Measurements from ENCODE around the gene ATRNL1.
"Not testable (repeated sequence)": the region's sequence is repeated elsewhere in the genome, so short reads cannot be mapped to it uniquely, and the experiment has no call there.

ATRNL1 gene

DNA sequence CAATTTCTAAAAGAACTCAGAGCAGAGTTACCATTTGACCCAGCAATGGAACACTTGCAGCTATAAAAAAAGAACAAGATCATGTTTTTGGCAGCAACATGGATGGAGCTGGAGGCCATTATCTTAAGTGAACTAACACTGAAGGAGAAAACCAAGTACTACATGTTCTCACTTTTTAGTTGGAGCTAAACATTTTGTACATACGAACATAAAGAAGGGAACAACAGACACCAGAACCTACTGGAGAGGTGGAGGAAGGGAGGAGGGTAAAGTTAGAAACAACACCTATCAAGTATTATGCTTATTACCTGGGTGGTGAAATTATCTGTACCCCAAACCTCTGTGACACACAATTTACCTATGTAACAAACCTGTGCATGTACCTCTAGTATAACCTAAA lies 329.5 kb downstream of the ATRNL1 start:
- no peak for DNase-seq (ENCODE audit: low spot score)

DNA sequence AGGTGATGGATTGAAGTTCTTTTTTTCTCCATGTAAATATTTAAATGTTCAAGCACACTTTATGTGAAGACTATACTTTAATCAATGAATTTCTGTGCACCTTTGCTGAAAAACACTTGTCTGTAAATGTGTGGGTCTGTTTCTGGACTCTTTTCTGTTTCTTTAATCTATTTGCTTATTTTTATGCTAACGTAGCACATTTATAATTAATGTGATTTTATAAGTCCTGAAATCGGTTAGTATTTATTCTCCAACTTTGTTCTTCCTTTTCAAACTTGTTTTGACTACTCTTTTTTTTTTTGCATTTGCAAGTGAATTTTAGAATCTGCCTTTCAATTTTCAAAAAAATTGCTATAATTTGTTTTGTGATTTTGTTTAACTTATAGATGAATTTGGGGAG lies 334.4 kb downstream of the ATRNL1 start:
- DNase-seq (ENCODE audit: low spot score), result no peak

GRCh38 chr10:115432188-115432819 lies 339.1 kb downstream of the ATRNL1 start:
- peak; percentile 24 for DNase-seq (ENCODE audit: low spot score)

DNA sequence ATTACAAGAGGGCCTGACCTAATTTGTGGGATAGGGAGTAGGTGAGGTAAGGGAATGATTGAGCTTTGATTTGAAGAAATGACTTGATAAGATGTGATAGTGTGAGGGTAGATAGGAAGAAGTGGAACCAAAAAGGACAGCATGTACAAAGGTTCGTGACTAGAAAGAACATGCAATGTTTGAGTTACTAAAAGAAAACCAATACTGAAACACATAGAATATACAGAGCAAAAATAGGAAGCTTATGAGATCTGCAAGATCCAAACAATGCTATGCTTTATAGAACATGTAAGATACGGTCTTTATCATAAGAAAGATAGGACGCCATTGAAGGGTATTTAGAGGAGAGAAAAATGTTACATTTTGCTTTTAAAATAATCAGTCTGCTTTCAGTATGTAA lies 343.8 kb downstream of the ATRNL1 start:
- DNase-seq (ENCODE audit: low spot score), result no peak

DNA sequence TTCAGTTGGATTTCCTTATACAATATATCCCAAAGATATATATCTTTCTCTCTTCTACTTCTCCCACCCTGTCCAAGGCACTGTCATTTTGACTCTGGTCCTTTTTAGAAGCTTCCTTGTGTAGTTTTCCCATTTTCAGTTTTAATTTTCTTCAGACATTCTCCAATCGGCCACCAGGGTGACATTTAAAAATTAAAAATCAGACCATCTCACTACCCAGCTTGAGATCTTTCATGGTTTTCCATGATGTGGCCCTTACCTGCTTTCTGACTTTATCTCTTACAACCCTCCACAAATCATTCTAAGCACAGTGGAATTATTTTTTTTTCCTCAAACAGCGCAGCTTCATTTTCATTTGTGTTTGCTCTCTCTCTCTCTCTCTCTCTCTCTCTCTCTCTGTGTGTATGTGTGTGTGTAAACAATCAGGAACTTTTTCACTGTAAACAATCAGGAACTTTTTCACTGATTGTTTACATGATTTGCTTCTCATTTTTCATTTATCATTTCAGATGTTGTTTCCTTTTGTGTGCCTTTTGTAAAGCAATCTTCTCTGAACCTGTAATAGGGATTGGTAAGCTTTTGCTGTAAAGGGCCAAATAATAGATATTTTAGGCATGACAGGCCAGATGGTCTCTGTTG lies 348.9 kb downstream of the ATRNL1 start:
- DNase-seq (ENCODE audit: low spot score), result no peak

- no peak for DNase-seq (ENCODE audit: low spot score)
Observed at GRCh38 chr10:115456812-115457211, 363.6 kb downstream of the ATRNL1 start.

DNA sequence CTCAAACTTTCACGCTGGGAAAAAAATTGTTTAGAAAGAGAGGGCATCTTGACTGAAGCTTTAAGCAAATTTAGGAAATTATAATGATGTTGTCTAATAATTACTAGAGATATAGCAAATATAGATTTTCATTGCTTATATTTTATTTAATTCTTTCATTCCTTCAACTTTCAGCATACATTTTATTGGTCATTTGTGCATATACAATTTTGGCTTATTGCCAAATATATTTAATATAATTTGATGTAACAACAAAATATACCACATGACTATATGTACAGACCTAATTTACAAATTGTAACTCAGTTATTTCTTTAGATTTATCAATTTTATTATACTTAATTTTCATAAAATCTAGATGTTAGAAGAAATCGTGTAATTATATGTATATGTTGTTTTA lies 390.1 kb downstream of the ATRNL1 start:
- no peak for DNase-seq (ENCODE audit: low spot score)

DNA sequence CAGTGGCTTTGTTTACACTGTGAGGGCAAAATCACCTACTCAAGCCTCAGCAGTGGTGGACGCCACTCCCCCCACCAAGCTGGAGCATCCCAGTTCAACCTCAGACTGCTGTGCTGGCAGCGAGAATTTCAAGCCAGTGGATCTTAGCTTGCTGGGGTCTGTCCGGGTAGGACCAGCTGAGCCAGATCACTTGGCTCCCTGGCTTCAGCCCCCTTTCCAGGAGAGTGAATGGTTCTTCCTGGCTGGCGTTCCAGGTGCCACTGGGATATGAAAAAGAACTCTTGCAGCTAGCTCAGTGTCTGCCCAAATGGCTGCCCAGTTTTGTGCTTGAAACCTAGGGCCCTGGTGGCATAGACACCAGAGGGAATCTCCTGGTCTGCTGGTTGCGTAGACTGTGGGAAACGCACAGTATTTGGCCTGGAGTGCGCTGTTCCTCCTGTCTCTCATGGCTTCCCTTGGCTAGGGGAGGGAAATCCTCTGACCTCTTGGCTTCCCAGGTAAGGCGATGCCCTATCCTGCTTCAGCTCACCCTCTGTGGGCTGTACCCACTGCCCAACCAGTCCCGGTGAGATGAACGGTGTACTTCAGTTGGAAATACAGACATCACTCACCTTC lies 398.5 kb downstream of the ATRNL1 start:
- DNase-seq (ENCODE audit: low spot score), result no peak

- no peak for DNase-seq (ENCODE audit: low spot score)
Observed at GRCh38 chr10:115503546-115503945, 410.4 kb downstream of the ATRNL1 start.

DNA sequence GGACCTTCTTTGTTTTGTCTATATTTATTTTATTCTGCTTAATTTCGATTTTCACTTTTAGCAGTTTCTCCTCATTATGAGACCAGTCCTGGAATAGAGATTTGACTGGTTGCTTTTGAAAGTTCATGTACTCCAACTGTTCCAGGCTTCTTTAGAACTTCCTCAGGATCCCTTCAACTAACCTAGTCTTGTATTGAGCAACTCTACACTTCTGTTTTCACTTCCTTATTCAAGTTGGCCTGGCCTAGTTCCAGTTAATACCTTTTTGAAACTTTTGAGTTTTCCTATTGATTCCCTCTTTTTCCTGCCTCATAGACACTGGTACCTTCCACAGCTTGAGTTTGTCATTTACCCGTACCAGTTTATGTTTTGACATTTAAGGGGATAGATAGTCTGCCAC lies 421.7 kb downstream of the ATRNL1 start:
- DNase-seq (ENCODE audit: low spot score), result no peak

DNA sequence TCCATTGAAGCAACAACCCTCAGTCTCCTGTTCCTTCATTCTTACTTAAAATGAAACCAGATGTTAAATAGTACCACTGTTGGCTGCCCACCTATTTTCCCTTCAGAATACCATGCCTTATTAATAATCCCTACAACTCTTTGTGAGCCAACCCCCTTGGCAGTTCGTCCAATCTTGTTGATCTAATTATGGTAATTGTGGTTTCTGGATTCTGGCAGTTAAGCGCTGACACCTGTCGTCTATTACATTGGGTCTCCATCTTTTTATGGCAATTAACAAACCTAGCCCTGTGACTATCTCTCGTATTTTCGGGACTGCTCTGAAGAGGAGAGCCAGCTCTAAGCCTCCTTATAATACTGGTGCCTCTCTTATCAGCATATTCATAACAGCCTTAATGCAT lies 432.0 kb downstream of the ATRNL1 start:
- DNase-seq (ENCODE audit: low spot score), result peak; percentile 12

GRCh38 chr10:115527682-115528081 lies 434.5 kb downstream of the ATRNL1 start:
- not testable (repeated sequence) for DNase-seq (ENCODE audit: low spot score)

DNA sequence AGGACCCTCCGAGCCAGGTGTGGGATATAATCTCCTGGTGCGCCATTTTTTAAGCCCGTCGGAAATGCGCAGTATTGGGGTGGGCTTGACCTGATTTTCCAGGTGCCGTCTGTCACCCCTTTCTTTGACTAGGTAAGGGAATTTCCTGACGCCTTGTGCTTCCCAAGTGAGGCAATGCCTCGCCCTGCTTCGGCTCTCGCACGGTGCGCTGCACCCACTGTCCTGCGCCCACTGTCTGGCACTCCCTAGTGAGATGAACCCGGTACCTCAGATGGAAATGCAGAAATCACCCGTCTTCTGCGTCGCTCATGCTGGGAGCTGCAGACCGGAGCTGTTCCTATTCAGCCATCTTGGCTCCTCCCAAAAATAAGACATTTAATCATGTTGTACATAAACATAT lies 443.2 kb downstream of the ATRNL1 start:
- DNase-seq (ENCODE audit: low spot score), result not testable (repeated sequence)

GRCh38 chr10:115539142-115539762 lies 446.1 kb downstream of the ATRNL1 start:
- DNase-seq (ENCODE audit: low spot score), result no peak

GRCh38 chr10:115555887-115556402 lies 462.8 kb downstream of the ATRNL1 start:
- no peak for DNase-seq (ENCODE audit: low spot score)

DNA sequence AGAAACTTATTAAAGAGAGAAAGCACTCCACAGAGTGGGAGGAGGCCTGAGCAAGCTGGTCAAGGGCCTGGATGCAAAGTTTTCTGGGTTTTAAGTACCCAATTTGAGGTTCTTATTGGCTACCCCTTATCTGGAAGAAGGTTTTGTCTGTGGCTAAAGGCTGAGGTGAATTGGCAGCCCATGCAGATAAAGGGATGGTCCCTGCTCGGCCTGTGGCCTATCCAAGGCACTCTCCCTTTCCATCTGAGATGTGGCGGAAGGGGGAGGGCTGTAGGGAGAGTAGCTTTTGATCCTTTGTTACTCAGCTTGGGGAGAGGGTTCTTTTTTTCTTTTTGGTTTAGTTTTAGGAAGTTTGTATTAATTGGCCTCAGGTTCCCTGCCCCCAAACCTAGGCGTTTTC lies 465.1 kb downstream of the ATRNL1 start:
- DNase-seq (ENCODE audit: low spot score), result no peak

GRCh38 chr10:115566867-115567266 lies 473.7 kb downstream of the ATRNL1 start:
- no peak for DNase-seq (ENCODE audit: low spot score)

GRCh38 chr10:115572740-115573455 lies 479.7 kb downstream of the ATRNL1 start:
- DNase-seq (ENCODE audit: low spot score), result no peak

DNA sequence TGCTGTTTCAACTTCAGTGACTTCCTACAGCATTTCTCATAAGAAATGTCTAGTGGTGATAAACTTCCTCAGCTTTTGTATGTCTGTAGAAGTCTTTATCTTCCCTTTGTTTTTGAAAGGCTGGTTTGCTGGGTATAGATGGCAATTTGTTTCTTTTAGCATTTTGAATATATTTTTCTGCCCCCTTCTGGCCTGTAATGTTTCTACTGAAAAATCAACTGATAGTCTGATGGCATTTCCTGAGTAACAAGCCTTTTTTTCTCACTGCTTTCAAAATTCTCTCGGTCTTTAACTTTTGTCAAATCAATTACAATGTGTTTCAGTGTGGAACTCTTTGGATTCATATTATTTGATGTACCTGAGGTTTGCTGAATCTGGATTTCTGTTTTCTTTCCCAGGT lies 487.1 kb downstream of the ATRNL1 start:
- no peak for DNase-seq (ENCODE audit: low spot score)

- DNase-seq (ENCODE audit: low spot score), result no peak
Observed at GRCh38 chr10:115593060-115593459, 499.9 kb downstream of the ATRNL1 start.

DNA sequence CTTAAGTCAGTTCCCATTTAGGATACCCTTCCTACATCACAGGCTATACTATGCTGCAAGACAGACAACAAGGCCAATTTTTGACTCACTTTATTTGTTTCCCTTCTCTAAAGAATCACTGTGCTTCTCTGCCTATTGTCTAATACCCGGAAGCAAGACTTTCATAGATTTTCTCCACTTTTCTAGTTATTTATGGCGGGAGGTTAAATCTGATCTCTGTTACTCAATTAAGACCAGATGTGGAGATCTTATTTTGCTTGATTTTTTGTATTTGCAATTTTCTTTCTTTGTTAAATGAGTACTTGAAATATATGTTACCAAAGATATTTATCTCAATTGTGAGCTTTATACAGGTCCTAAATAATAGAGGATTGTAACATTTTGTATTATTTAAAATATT lies 511.5 kb downstream of the ATRNL1 start:
- DNase-seq (ENCODE audit: low spot score), result no peak

GRCh38 chr10:115606086-115606485 lies 512.9 kb downstream of the ATRNL1 start:
- DNase-seq (ENCODE audit: low spot score), result no peak

Measured in SK-N-DZ (cell line).